Hematopoietic multipotent progenitor cell treated with erythropoietin and hydrocortisone succinate and interleukin-3 and kit ligand, for 8 days (in vitro differentiated cells): ENCODE measurements around the gene MAPK12.
A peak's percentile ranks its signal among the peaks of the same experiment; 100 is the strongest.
"Not testable (repeated sequence)": the region's sequence is repeated elsewhere in the genome, so short reads cannot be mapped to it uniquely, and the experiment has no call there.

ENCODE experiments used
- DNase-seq: peaks from one replicate; pipeline ENCODE4 v3.0.0-alpha.2; 2015

MAPK12 gene

GRCh38 chr22:50280708-50281383 is 19.4 kb upstream of the MAPK12 start:
- DNase-seq, result no peak

- DNase-seq, result no peak
Observed at GRCh38 chr22:50280022-50280707, 18.7 kb upstream of the MAPK12 start.

- DNase-seq, result no peak
Observed at GRCh38 chr22:50278956-50279619, 17.6 kb upstream of the MAPK12 start.

GRCh38 chr22:50278461-50278860 is 17.0 kb upstream of the MAPK12 start:
- no peak for DNase-seq

GRCh38 chr22:50277761-50278160 is 16.3 kb upstream of the MAPK12 start:
- DNase-seq, result no peak

GRCh38 chr22:50276143-50276542 is 14.7 kb upstream of the MAPK12 start:
- DNase-seq, result peak; percentile 43

- no peak for DNase-seq
Observed at GRCh38 chr22:50275181-50276055, 13.9 kb upstream of the MAPK12 start.

- no peak for DNase-seq
Observed at GRCh38 chr22:50274771-50275170, 13.3 kb upstream of the MAPK12 start.

GRCh38 chr22:50274311-50274710 is 12.8 kb upstream of the MAPK12 start:
- DNase-seq, result peak; percentile 68

GRCh38 chr22:50273781-50274180 is 12.3 kb upstream of the MAPK12 start:
- not testable (repeated sequence) for DNase-seq

GRCh38 chr22:50273352-50273751 is 11.9 kb upstream of the MAPK12 start:
- DNase-seq, result not testable (repeated sequence)

GRCh38 chr22:50272044-50272802 is 10.7 kb upstream of the MAPK12 start:
- no peak for DNase-seq

- DNase-seq, result peak; percentile 64
Observed at GRCh38 chr22:50271519-50271970, 10.1 kb upstream of the MAPK12 start.

- DNase-seq, result peak; percentile 56
Observed at GRCh38 chr22:50270666-50271394, 9.3 kb upstream of the MAPK12 start.

- DNase-seq, result no peak
Observed at GRCh38 chr22:50269970-50270665, 8.6 kb upstream of the MAPK12 start, which contains the start of gene MAPK11. Gene MAPK11, minus strand, starts transcription at chr22:50270380. Its CDS starts 88 bp downstream, at chr22:50270292.

GRCh38 chr22:50269573-50269969 is 8.1 kb upstream of the MAPK12 start:
- no peak for DNase-seq

- no peak for DNase-seq
Observed at GRCh38 chr22:50268655-50269113, 7.2 kb upstream of the MAPK12 start.

GRCh38 chr22:50267591-50268390 is 6.3 kb upstream of the MAPK12 start:
- DNase-seq, result peak; percentile 23

GRCh38 chr22:50266994-50267393 is 5.5 kb upstream of the MAPK12 start:
- no peak for DNase-seq
